ENCODE results near the gene SNCAIP.

SNCAIP gene

DNA sequence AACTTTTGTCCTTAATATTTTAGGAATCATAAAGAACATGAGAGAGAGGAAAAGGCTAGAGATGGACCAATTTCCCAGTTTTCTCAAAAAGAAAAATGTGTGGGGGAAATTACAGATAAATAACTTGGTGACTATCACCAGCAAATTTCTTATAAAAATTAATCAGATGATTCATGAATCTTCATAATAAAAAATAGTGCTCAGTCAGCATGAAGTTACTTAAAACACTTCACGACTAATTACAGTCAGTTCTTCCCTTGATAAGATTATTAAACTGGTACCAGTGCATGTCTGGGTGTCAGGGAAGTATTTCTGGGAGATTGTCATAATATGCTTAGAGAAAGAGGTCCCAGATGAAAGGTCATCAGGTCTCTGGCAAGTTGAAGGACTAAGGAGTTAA lies 133.0 kb downstream of the SNCAIP start:
- no peak for TF ChIP-seq RARB (CRISPR knock-in tag; IDR thresholded peaks at IDR 0.05)
- no peak for TF ChIP-seq TOX (CRISPR knock-in tag; IDR thresholded peaks at IDR 0.05; ENCODE audit: borderline replicate concordance)
- no peak for TF ChIP-seq CSRNP3 (CRISPR knock-in tag; IDR thresholded peaks at IDR 0.05)
- TF ChIP-seq ZNF70 (CRISPR knock-in tag; IDR thresholded peaks at IDR 0.05): no peak
- no peak for TF ChIP-seq TCF4 (CRISPR knock-in tag; IDR thresholded peaks at IDR 0.05; ENCODE audit: borderline replicate concordance)
- no peak for TF ChIP-seq SNAI2 (CRISPR knock-in tag; IDR thresholded peaks at IDR 0.05)
- no peak for TF ChIP-seq ARNTL (CRISPR knock-in tag; IDR thresholded peaks at IDR 0.05; ENCODE audit: borderline replicate concordance, low read depth)
- TF ChIP-seq ISL1 (CRISPR knock-in tag; IDR thresholded peaks at IDR 0.05): no peak
- TF ChIP-seq, protein P1, sequence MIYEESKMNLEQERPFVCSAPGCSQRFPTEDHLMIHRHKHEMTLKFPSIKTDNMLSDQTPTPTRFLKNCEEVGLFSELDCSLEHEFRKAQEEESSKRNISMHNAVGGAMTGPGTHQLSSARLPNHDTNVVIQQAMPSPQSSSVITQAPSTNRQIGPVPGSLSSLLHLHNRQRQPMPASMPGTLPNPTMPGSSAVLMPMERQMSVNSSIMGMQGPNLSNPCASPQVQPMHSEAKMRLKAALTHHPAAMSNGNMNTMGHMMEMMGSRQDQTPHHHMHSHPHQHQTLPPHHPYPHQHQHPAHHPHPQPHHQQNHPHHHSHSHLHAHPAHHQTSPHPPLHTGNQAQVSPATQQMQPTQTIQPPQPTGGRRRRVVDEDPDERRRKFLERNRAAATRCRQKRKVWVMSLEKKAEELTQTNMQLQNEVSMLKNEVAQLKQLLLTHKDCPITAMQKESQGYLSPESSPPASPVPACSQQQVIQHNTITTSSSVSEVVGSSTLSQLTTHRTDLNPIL (CRISPR knock-in tag; IDR thresholded peaks at IDR 0.05; ENCODE audit: low read depth): no peak
- TF ChIP-seq, protein P2, sequence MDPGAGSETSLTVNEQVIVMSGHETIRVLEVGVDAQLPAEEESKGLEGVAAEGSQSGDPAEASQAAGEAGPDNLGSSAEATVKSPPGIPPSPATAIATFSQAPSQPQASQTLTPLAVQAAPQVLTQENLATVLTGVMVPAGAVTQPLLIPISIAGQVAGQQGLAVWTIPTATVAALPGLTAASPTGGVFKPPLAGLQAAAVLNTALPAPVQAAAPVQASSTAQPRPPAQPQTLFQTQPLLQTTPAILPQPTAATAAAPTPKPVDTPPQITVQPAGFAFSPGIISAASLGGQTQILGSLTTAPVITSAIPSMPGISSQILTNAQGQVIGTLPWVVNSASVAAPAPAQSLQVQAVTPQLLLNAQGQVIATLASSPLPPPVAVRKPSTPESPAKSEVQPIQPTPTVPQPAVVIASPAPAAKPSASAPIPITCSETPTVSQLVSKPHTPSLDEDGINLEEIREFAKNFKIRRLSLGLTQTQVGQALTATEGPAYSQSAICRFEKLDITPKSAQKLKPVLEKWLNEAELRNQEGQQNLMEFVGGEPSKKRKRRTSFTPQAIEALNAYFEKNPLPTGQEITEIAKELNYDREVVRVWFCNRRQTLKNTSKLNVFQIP (CRISPR knock-in tag; IDR thresholded peaks at IDR 0.05; ENCODE audit: borderline replicate concordance, low read depth): no peak
- no peak for TF ChIP-seq ESRRG (CRISPR knock-in tag; IDR thresholded peaks at IDR 0.05)
- TF ChIP-seq ZFP30 (CRISPR knock-in tag; IDR thresholded peaks at IDR 0.05): no peak
- TF ChIP-seq PPARA (CRISPR knock-in tag; IDR thresholded peaks at IDR 0.05; ENCODE audit: borderline replicate concordance): no peak
- no peak for ATAC-seq

- ATAC-seq: no peak
- TF ChIP-seq ZFP3 (CRISPR knock-in tag; IDR thresholded peaks at IDR 0.05) (no peak), OSR1 (CRISPR knock-in tag; IDR thresholded peaks at IDR 0.05) (no peak), ZNF8 (CRISPR knock-in tag; IDR thresholded peaks at IDR 0.05) (no peak), CSDC2 (CRISPR knock-in tag; IDR thresholded peaks at IDR 0.05) (no peak), ESRRG (CRISPR knock-in tag; IDR thresholded peaks at IDR 0.05) (no peak), PPARA (CRISPR knock-in tag; IDR thresholded peaks at IDR 0.05; ENCODE audit: borderline replicate concordance) (no peak), ZNF565 (CRISPR knock-in tag; conservative IDR thresholded peaks at IDR 0.05; ENCODE audit: low read depth) (no peak), ZC3H10 (CRISPR knock-in tag; IDR thresholded peaks at IDR 0.05) (no peak)
These were observed 135.0 kb downstream of the SNCAIP start for GRCh38 chr5:122447072-122447471.

DNA sequence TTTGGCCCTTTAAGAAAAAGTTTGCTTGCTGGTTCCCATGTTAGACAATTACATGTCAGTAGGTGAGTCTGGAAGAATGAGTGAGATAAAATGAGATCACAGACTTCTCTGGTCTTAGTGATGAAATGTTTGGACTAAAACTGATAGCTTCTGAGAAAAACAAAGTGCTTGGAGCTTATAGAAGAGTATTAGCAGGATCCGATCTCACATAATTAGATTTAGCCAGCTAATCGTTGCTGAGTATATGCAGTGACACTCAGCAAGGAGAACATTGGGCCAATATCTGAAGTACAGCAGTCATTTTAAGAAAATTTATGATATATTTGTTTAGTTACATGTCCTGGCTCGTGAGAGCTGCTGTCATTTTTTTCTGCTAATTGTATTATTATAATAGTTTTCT lies 135.8 kb downstream of the SNCAIP start:
- ATAC-seq: no peak
- TF ChIP-seq, protein P3, sequence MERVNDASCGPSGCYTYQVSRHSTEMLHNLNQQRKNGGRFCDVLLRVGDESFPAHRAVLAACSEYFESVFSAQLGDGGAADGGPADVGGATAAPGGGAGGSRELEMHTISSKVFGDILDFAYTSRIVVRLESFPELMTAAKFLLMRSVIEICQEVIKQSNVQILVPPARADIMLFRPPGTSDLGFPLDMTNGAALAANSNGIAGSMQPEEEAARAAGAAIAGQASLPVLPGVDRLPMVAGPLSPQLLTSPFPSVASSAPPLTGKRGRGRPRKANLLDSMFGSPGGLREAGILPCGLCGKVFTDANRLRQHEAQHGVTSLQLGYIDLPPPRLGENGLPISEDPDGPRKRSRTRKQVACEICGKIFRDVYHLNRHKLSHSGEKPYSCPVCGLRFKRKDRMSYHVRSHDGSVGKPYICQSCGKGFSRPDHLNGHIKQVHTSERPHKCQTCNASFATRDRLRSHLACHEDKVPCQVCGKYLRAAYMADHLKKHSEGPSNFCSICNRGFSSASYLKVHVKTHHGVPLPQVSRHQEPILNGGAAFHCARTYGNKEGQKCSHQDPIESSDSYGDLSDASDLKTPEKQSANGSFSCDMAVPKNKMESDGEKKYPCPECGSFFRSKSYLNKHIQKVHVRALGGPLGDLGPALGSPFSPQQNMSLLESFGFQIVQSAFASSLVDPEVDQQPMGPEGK (CRISPR knock-in tag; IDR thresholded peaks at IDR 0.05; ENCODE audit: borderline replicate concordance): no peak
- peak; percentile 77 for TF ChIP-seq ISL1 (CRISPR knock-in tag; IDR thresholded peaks at IDR 0.05)
- peak; percentile 54; the same call in 1 of the 2 replicates for TF ChIP-seq TSHZ2 (CRISPR knock-in tag; IDR thresholded peaks at IDR 0.05)
- no peak for TF ChIP-seq ESRRG (CRISPR knock-in tag; IDR thresholded peaks at IDR 0.05)
- TF ChIP-seq CSDC2 (CRISPR knock-in tag; IDR thresholded peaks at IDR 0.05): no peak
- peak; percentile 36 for TF ChIP-seq TCF4 (CRISPR knock-in tag; IDR thresholded peaks at IDR 0.05; ENCODE audit: borderline replicate concordance)
- no peak for TF ChIP-seq ZFP3 (CRISPR knock-in tag; IDR thresholded peaks at IDR 0.05)
- TF ChIP-seq ARNTL (CRISPR knock-in tag; IDR thresholded peaks at IDR 0.05; ENCODE audit: borderline replicate concordance, low read depth): no peak
- TF ChIP-seq SNAI2 (CRISPR knock-in tag; IDR thresholded peaks at IDR 0.05): peak; percentile 78; the same call in 1 of the 2 replicates

Data from SK-N-SH treated with all-trans-retinoic acid at 6 μM for 48 hours (cell line).